Measurements from ENCODE around the gene MAPK10.
"Not testable (repeated sequence)": the region's sequence is repeated elsewhere in the genome, so short reads cannot be mapped to it uniquely, and the experiment has no call there.

MAPK10 gene

DNA sequence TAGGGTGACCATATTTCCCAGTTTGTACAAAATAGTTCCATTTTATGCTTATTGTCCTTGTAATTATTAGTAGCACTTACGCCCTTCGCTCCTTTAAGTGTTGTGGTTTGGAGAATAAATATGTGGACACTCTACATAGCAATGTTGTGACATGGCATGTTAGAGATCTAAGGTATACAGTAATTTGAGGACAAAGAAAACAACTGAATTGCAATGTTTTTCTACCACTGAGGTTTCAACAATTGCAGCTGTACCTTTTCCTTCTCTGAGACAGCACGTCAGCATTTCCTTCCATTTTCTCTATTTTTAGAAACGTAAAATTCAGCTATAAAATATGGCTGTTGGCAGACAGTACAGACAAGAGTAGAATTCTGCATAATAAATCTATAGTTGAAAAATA is 323.1 kb downstream of the MAPK10 start:
- H3K27ac ChIP-seq = no peak overlapping the region

DNA sequence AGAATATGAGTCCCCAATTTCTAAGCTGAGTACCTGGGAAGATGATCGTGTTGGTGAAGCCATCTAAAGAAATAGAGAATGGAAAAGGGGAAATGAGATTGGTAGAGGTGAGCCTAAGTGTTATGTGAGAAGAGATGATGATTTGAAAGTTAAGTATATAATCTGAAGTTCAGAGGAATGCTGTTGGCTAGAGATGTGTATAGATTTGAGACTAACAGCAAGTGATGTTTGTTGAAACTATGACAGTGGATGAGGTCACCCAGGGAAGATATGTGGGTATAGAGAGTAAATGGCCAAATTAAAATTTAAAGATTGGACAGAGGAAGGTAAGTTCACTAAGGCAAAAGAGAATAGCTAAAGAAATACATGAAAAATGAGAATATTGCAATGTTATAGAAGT is 324.2 kb downstream of the MAPK10 start:
- H3K27ac ChIP-seq = no peak overlapping the region
- TF ChIP-seq ZFX (IDR thresholded peaks at IDR 0.05) = no peak
- TF ChIP-seq, protein P1, sequence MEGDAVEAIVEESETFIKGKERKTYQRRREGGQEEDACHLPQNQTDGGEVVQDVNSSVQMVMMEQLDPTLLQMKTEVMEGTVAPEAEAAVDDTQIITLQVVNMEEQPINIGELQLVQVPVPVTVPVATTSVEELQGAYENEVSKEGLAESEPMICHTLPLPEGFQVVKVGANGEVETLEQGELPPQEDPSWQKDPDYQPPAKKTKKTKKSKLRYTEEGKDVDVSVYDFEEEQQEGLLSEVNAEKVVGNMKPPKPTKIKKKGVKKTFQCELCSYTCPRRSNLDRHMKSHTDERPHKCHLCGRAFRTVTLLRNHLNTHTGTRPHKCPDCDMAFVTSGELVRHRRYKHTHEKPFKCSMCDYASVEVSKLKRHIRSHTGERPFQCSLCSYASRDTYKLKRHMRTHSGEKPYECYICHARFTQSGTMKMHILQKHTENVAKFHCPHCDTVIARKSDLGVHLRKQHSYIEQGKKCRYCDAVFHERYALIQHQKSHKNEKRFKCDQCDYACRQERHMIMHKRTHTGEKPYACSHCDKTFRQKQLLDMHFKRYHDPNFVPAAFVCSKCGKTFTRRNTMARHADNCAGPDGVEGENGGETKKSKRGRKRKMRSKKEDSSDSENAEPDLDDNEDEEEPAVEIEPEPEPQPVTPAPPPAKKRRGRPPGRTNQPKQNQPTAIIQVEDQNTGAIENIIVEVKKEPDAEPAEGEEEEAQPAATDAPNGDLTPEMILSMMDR (conservative IDR thresholded peaks at IDR 0.05) = no peak

More for the DNA sequence above, 323.1 kb downstream of the MAPK10 start:
- TF ChIP-seq, protein P1 (conservative IDR thresholded peaks at IDR 0.05) = no peak
- no peak for TF ChIP-seq ZFX (IDR thresholded peaks at IDR 0.05)

DNA sequence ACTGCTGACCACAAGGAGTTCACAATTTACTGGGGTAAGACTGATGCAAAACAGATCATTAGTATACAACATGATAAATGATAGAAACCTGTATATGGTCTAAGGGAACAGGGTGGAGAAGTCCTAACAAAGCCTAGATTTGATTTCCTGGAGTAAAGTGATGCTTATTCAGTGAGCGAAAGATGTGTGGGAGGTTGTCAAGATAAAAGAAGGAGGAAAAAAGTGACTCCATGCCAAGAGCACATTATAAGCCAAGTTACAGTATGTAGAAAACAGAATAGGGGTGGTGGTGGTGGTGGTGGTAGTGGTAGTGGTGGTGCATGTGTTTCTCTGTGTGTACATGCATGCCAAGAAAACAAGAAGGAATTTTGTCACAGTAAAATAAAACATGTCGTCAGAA is 325.2 kb downstream of the MAPK10 start:
- TF ChIP-seq, protein P1 (conservative IDR thresholded peaks at IDR 0.05) = no peak
- TF ChIP-seq ZFX (IDR thresholded peaks at IDR 0.05) = no peak
- H3K27ac ChIP-seq = no peak overlapping the region

DNA sequence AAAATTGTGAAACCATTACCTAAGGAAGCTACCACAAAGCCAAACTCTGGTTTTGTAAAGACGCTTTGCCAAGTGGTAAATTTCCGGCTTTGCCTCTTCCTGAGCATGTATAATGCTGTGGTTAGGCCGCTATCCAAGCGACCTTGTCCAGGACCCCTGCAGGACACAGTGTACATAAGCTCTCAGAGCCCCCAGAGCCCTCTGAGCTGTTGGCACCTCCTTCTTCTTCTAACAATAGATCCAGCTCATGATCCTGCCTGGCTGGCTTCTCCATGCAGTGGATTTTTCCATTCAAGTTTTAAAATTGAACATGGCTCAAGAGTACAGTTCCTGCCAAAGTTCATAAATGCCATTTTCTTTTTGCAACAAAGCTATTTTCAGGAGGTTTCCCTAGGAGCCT is 326.7 kb downstream of the MAPK10 start:
- no peak overlapping the region for H3K27ac ChIP-seq
- TF ChIP-seq, protein P1 (conservative IDR thresholded peaks at IDR 0.05) = no peak
- no peak for TF ChIP-seq ZFX (IDR thresholded peaks at IDR 0.05)

DNA sequence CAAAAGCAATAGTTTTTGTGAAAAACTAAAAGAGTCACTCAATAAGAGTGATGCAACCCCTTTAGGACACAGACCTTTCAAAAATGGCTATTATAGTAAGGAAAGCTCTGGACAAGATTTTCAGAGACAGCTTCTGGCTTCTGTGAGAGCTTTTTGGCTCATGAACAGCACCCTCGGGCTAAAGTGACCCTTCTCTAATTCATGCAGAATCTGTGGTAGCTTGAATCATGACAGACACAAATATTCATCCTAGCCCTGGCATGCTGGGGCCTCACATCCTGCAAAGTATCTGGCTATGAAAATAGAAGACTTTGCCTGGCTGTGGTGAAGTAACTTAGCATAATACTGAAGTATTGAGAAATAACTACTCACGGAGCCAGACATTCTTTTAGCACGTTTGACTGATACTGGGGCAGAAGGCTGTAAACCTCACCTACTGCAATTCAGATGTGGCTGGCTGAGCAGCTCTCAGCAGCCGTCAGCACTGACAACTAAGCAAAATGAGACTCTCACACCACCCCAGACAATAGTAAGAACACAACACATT is 327.3 kb downstream of the MAPK10 start:
- TF ChIP-seq, protein P1 (conservative IDR thresholded peaks at IDR 0.05) = no peak
- no peak for TF ChIP-seq ZFX (IDR thresholded peaks at IDR 0.05)
- no peak overlapping the region for H3K27ac ChIP-seq

DNA sequence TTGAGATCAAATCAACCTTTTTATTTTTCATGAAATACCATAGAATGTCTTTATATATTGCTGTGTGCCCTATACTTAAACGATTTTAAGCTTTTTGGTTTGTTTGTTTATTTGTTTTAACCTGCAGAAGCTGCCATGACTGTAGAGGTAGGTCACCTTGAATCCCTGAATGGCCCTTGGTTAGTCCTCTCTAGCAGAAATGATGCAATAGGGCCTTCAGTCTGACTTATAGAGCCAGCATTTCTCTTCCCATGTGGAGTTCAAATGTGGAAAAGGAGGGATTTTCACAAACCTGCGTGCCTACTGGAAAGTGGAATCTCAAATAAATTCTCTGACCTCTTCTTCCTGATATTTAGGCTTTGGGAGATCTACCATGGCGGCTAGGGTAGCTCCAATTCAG is 327.9 kb downstream of the MAPK10 start:
- H3K27ac ChIP-seq = no peak overlapping the region
- TF ChIP-seq, protein P1 (conservative IDR thresholded peaks at IDR 0.05) = no peak
- TF ChIP-seq ZFX (IDR thresholded peaks at IDR 0.05) = no peak

DNA sequence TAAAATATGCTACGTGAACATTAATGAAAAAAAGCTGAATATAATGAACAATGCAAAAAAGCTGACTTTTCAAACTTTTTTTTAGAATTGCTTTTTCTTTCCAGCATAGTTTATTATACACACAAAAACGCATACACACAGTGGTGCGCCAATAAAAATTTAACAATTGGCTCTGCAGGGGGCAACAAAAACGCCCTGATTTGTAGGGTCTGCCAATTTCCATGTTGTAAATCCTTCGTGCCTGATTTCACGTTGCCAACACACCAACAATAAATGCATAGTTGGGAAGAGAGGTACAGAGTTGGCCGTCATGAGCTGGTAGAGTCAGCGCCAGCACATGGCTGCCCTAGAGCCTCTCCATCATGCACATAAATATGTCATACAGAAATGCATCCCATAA is 333.1 kb downstream of the MAPK10 start:
- H3K27ac ChIP-seq = no peak overlapping the region
- TF ChIP-seq, protein P1 (conservative IDR thresholded peaks at IDR 0.05) = no peak
- TF ChIP-seq ZFX (IDR thresholded peaks at IDR 0.05) = no peak

DNA sequence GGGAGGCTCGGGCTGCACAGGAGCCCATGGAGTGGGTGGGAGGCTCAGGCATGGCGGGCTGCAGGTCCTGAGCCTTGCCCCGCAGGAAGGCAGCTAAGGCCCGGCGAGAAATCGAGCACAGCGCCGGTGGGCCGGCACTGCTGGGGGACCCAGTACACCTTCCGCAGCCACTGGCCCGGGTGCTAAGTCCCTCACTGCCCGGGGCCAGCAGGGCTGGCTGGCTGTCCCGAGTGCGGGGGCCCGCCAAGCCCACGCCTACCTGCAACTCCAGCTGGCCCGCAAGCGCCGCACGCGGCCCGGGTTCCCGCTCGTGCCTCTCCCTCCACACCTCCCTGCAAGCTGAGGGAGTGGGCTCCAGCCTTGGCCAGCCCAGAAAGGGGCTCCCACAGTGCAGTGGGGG is 338.2 kb downstream of the MAPK10 start:
- not testable (repeated sequence) for H3K27ac ChIP-seq

Data from C4-2B (cell line).